HG02970 (cell line): ENCODE results near the gene TECPR2.

Source experiments
- ATAC-seq: cut with Tn5 transposase; IDR thresholded peaks from one replicate; pipeline ENCODE4 v1.9.1; 2021; ENCODE audit warnings: mild to moderate bottlenecking, moderate library complexity, moderate number of reproducible peaks; ENCODE audit not compliant: unreplicated experiment, low FRiP score

Gene TECPR2

GRCh38 chr14:102505000-102505619 lies 142.4 kb downstream of the TECPR2 start:
- no peak for ATAC-seq

GRCh38 chr14:102505775-102506625 lies 143.3 kb downstream of the TECPR2 start:
- ATAC-seq, result no peak

GRCh38 chr14:102506626-102506925 lies 143.8 kb downstream of the TECPR2 start:
- no peak for ATAC-seq

GRCh38 chr14:102507081-102507856 lies 144.5 kb downstream of the TECPR2 start:
- no peak for ATAC-seq

GRCh38 chr14:102507857-102508312 lies 145.1 kb downstream of the TECPR2 start:
- no peak for ATAC-seq

- ATAC-seq, result no peak
These were observed 145.7 kb downstream of the TECPR2 start for GRCh38 chr14:102508410-102508773.

GRCh38 chr14:102508774-102509745 lies 146.3 kb downstream of the TECPR2 start:
- peak; percentile 1 for ATAC-seq

GRCh38 chr14:102509746-102510615 lies 147.2 kb downstream of the TECPR2 start, which contains the start of gene ANKRD9:
ANKRD9 (minus strand) TSS chr14:102509776; CDS start chr14:102507889, 1,887 bp downstream.
- peak; percentile 69 for ATAC-seq

- no peak for ATAC-seq
These were observed 148.1 kb downstream of the TECPR2 start for GRCh38 chr14:102510616-102511520.

GRCh38 chr14:102511538-102511937 lies 148.8 kb downstream of the TECPR2 start:
- no peak for ATAC-seq

GRCh38 chr14:102512793-102513300 lies 150.1 kb downstream of the TECPR2 start:
- no peak for ATAC-seq

GRCh38 chr14:102513899-102514772 lies 151.4 kb downstream of the TECPR2 start:
- no peak for ATAC-seq

GRCh38 chr14:102514987-102515733 lies 152.4 kb downstream of the TECPR2 start:
- no peak for ATAC-seq

GRCh38 chr14:102516531-102517391 lies 154.0 kb downstream of the TECPR2 start:
- peak; percentile 57 for ATAC-seq

- ATAC-seq, result no peak
These were observed 154.8 kb downstream of the TECPR2 start for GRCh38 chr14:102517392-102518062.
